ENCODE measurements around the gene LRRC75A.

The LRRC75A gene

GRCh38 chr17:16471295-16471694, 20.7 kb downstream of the LRRC75A start:
- Mint-ChIP-seq H3K9me3 (no peaks in the 10 kb centered on the region), H3K4me1 (ENCODE audit: low read depth) (peaks cover 2% of the 10 kb centered on the region), H3K27ac (no peak overlapping the region), H3K36me3 (ENCODE audit: low read depth) (no peaks in the 10 kb centered on the region), H3K4me3 (no peak overlapping the region), H3K27me3 (ENCODE audit: low read depth) (no peaks in the 10 kb centered on the region)
- DNase-seq (ENCODE audit: low spot score), result no peak

- peaks cover 2% of the 10 kb centered on the region for H3K4me1 Mint-ChIP-seq (ENCODE audit: low read depth)
- DNase-seq (ENCODE audit: low spot score), result no peak
- H3K27ac Mint-ChIP-seq, result no peak overlapping the region
- H3K9me3 Mint-ChIP-seq, result no peaks in the 10 kb centered on the region
- H3K27me3 Mint-ChIP-seq (ENCODE audit: low read depth), result no peaks in the 10 kb centered on the region
- no peak overlapping the region for H3K4me3 Mint-ChIP-seq
- no peaks in the 10 kb centered on the region for H3K36me3 Mint-ChIP-seq (ENCODE audit: low read depth)
Observed at GRCh38 chr17:16470265-16470664, 21.7 kb downstream of the LRRC75A start.

- DNase-seq (ENCODE audit: low spot score), result no peak
Observed at GRCh38 chr17:16468428-16468992, 23.5 kb downstream of the LRRC75A start.

GRCh38 chr17:16467886-16468285, 24.1 kb downstream of the LRRC75A start:
- Mint-ChIP-seq H3K27me3 (ENCODE audit: low read depth) (no peaks in the 10 kb centered on the region), H3K4me1 (ENCODE audit: low read depth) (peaks cover 2% of the 10 kb centered on the region), H3K4me3 (no peak overlapping the region), H3K36me3 (ENCODE audit: low read depth) (no peaks in the 10 kb centered on the region), H3K27ac (no peak overlapping the region), H3K9me3 (no peaks in the 10 kb centered on the region)
- no peak for DNase-seq (ENCODE audit: low spot score)

More at GRCh38 chr17:16468428-16468992, 23.5 kb downstream of the LRRC75A start:
- H3K4me3 Mint-ChIP-seq, result no peak overlapping the region
- no peaks in the 10 kb centered on the region for H3K27me3 Mint-ChIP-seq (ENCODE audit: low read depth)
- H3K9me3 Mint-ChIP-seq, result no peaks in the 10 kb centered on the region
- H3K4me1 Mint-ChIP-seq (ENCODE audit: low read depth), result peaks cover 2% of the 10 kb centered on the region
- H3K36me3 Mint-ChIP-seq (ENCODE audit: low read depth), result no peaks in the 10 kb centered on the region
- H3K27ac Mint-ChIP-seq, result no peak overlapping the region

GRCh38 chr17:16467044-16467443, 24.9 kb downstream of the LRRC75A start:
- DNase-seq (ENCODE audit: low spot score), result no peak
- Mint-ChIP-seq H3K9me3 (no peaks in the 10 kb centered on the region), H3K27me3 (ENCODE audit: low read depth) (no peaks in the 10 kb centered on the region), H3K4me1 (ENCODE audit: low read depth) (peaks cover 2% of the 10 kb centered on the region), H3K4me3 (no peak overlapping the region), H3K27ac (no peak overlapping the region), H3K36me3 (ENCODE audit: low read depth) (peaks cover 2% of the 10 kb centered on the region)

- no peak for DNase-seq (ENCODE audit: low spot score)
- Mint-ChIP-seq H3K4me1 (ENCODE audit: low read depth) (peaks cover 2% of the 10 kb centered on the region), H3K36me3 (ENCODE audit: low read depth) (peaks cover 2% of the 10 kb centered on the region), H3K27me3 (ENCODE audit: low read depth) (no peaks in the 10 kb centered on the region), H3K27ac (no peak overlapping the region), H3K4me3 (no peak overlapping the region), H3K9me3 (no peaks in the 10 kb centered on the region)
Observed at GRCh38 chr17:16466407-16466806, 25.6 kb downstream of the LRRC75A start.

GRCh38 chr17:16465861-16466338, 26.1 kb downstream of the LRRC75A start:
- Mint-ChIP-seq H3K27ac (no peak overlapping the region), H3K36me3 (ENCODE audit: low read depth) (peaks cover 2% of the 10 kb centered on the region), H3K4me1 (ENCODE audit: low read depth) (peaks cover 2% of the 10 kb centered on the region), H3K9me3 (no peaks in the 10 kb centered on the region), H3K4me3 (no peak overlapping the region), H3K27me3 (ENCODE audit: low read depth) (no peaks in the 10 kb centered on the region)
- no peak for DNase-seq (ENCODE audit: low spot score)

- Mint-ChIP-seq H3K4me3 (no peak overlapping the region), H3K9me3 (no peaks in the 10 kb centered on the region), H3K36me3 (ENCODE audit: low read depth) (peaks cover 4% of the 10 kb centered on the region), H3K4me1 (ENCODE audit: low read depth) (peaks cover 2% of the 10 kb centered on the region), H3K27ac (no peak overlapping the region), H3K27me3 (ENCODE audit: low read depth) (no peaks in the 10 kb centered on the region)
- DNase-seq (ENCODE audit: low spot score), result no peak
Observed at GRCh38 chr17:16465052-16465312, 27.0 kb downstream of the LRRC75A start.

- Mint-ChIP-seq H3K4me1 (ENCODE audit: low read depth) (peaks cover 2% of the 10 kb centered on the region), H3K27ac (no peak overlapping the region), H3K36me3 (ENCODE audit: low read depth) (peaks cover 4% of the 10 kb centered on the region), H3K27me3 (ENCODE audit: low read depth) (no peaks in the 10 kb centered on the region), H3K4me3 (no peak overlapping the region), H3K9me3 (no peaks in the 10 kb centered on the region)
- no peak for DNase-seq (ENCODE audit: low spot score)
Observed at GRCh38 chr17:16464303-16465051, 27.5 kb downstream of the LRRC75A start.

- DNase-seq (ENCODE audit: low spot score), result no peak
- Mint-ChIP-seq H3K27me3 (ENCODE audit: low read depth) (no peaks in the 10 kb centered on the region), H3K4me1 (ENCODE audit: low read depth) (no peaks in the 10 kb centered on the region)
Observed at GRCh38 chr17:16463358-16464302, 28.4 kb downstream of the LRRC75A start.

GRCh38 chr17:16462070-16462864, 29.7 kb downstream of the LRRC75A start:
- DNase-seq (ENCODE audit: low spot score), result no peak
- Mint-ChIP-seq H3K36me3 (ENCODE audit: low read depth) (peaks cover 4% of the 10 kb centered on the region), H3K27me3 (ENCODE audit: low read depth) (no peaks in the 10 kb centered on the region), H3K4me3 (no peak overlapping the region), H3K9me3 (no peaks in the 10 kb centered on the region), H3K4me1 (ENCODE audit: low read depth) (no peaks in the 10 kb centered on the region), H3K27ac (no peak overlapping the region)

More at GRCh38 chr17:16463358-16464302, 28.4 kb downstream of the LRRC75A start:
- peaks cover 4% of the 10 kb centered on the region for H3K36me3 Mint-ChIP-seq (ENCODE audit: low read depth)
- no peak overlapping the region for H3K27ac Mint-ChIP-seq
- H3K4me3 Mint-ChIP-seq, result no peak overlapping the region
- no peaks in the 10 kb centered on the region for H3K9me3 Mint-ChIP-seq

GRCh38 chr17:16461606-16461866, 30.5 kb downstream of the LRRC75A start:
- Mint-ChIP-seq H3K9me3 (no peaks in the 10 kb centered on the region), H3K4me1 (ENCODE audit: low read depth) (no peaks in the 10 kb centered on the region), H3K36me3 (ENCODE audit: low read depth) (peaks cover 6% of the 10 kb centered on the region), H3K27me3 (ENCODE audit: low read depth) (no peaks in the 10 kb centered on the region), H3K27ac (no peak overlapping the region), H3K4me3 (no peak overlapping the region)
- DNase-seq (ENCODE audit: low spot score), result no peak

- Mint-ChIP-seq H3K27me3 (ENCODE audit: low read depth) (no peaks in the 10 kb centered on the region), H3K36me3 (ENCODE audit: low read depth) (peaks cover 6% of the 10 kb centered on the region), H3K4me3 (no peak overlapping the region), H3K9me3 (no peaks in the 10 kb centered on the region), H3K27ac (no peak overlapping the region), H3K4me1 (ENCODE audit: low read depth) (no peaks in the 10 kb centered on the region)
- DNase-seq (ENCODE audit: low spot score), result no peak
Observed at GRCh38 chr17:16460796-16461605, 31.0 kb downstream of the LRRC75A start.

Data from T-helper 2 cell treated with Interferon-gamma antibody and Interleukin-4, amounts not matched to agents 5 μg/mL and 100 μg/mL, for 36 hours (primary cell).